ENCODE results near the gene PLXDC1. TPM values are rescaled to one million over a fixed set of nuclear protein-coding genes. Genes with fewer than 3 reads are reported as not detected.

Gene PLXDC1
- total and polyA plus RNA-seq, 2 experiments from 2014 or later, result 0.28 to 0.91 TPM

GRCh38 chr17:39123627-39124026, 27.8 kb downstream of the PLXDC1 start:
- H3K27ac Mint-ChIP-seq, result no peak overlapping the region
- H4K20me1 ChIP-seq (replicated peaks; ENCODE audit: insufficient read depth), result no peaks in the 10 kb centered on the region
- H3K36me3 Mint-ChIP-seq (ENCODE audit: low read depth), result no peaks in the 10 kb centered on the region
- H3K4me3 Mint-ChIP-seq, result no peak overlapping the region
- H3K27ac ChIP-seq (ENCODE audit: low read depth), result no peak overlapping the region
- H3K4me3 ChIP-seq, result no peak overlapping the region
- no peaks in the 10 kb centered on the region for H3K9me2 ChIP-seq (ENCODE audit: insufficient read depth)
- H3K4me1 Mint-ChIP-seq, result no peaks in the 10 kb centered on the region
- no peaks in the 10 kb centered on the region for H3F3A ChIP-seq (replicated peaks; ENCODE audit: low read depth)
- no peaks in the 10 kb centered on the region for H3K9me3 Mint-ChIP-seq
- TF ChIP-seq REST (IDR thresholded peaks at IDR 0.05; ENCODE audit: unreplicated experiment) (no peak), STAT1 (IDR thresholded peaks at IDR 0.05; ENCODE audit: unreplicated experiment) (no peak), EZH2phosphoT487 (IDR thresholded peaks at IDR 0.05; ENCODE audit: unreplicated experiment) (no peak), EZH2 (IDR thresholded peaks at IDR 0.05; ENCODE audit: low read depth, unreplicated experiment) (no peak), CREB1 (CRISPR knock-in tag; IDR thresholded peaks at IDR 0.05; ENCODE audit: low read depth) (no peak), JUNB (IDR thresholded peaks at IDR 0.05; ENCODE audit: unreplicated experiment) (no peak), ZNF331 (CRISPR knock-in tag; IDR thresholded peaks at IDR 0.05; ENCODE audit: low read depth) (no peak), NANOG (IDR thresholded peaks at IDR 0.05; ENCODE audit: borderline replicate concordance) (no peak), POLR2AphosphoS5 (IDR thresholded peaks at IDR 0.05; ENCODE audit: low read depth) (no peak), ZNF114 (CRISPR knock-in tag; IDR thresholded peaks at IDR 0.05) (no peak)
- TF ChIP-seq, protein P1, sequence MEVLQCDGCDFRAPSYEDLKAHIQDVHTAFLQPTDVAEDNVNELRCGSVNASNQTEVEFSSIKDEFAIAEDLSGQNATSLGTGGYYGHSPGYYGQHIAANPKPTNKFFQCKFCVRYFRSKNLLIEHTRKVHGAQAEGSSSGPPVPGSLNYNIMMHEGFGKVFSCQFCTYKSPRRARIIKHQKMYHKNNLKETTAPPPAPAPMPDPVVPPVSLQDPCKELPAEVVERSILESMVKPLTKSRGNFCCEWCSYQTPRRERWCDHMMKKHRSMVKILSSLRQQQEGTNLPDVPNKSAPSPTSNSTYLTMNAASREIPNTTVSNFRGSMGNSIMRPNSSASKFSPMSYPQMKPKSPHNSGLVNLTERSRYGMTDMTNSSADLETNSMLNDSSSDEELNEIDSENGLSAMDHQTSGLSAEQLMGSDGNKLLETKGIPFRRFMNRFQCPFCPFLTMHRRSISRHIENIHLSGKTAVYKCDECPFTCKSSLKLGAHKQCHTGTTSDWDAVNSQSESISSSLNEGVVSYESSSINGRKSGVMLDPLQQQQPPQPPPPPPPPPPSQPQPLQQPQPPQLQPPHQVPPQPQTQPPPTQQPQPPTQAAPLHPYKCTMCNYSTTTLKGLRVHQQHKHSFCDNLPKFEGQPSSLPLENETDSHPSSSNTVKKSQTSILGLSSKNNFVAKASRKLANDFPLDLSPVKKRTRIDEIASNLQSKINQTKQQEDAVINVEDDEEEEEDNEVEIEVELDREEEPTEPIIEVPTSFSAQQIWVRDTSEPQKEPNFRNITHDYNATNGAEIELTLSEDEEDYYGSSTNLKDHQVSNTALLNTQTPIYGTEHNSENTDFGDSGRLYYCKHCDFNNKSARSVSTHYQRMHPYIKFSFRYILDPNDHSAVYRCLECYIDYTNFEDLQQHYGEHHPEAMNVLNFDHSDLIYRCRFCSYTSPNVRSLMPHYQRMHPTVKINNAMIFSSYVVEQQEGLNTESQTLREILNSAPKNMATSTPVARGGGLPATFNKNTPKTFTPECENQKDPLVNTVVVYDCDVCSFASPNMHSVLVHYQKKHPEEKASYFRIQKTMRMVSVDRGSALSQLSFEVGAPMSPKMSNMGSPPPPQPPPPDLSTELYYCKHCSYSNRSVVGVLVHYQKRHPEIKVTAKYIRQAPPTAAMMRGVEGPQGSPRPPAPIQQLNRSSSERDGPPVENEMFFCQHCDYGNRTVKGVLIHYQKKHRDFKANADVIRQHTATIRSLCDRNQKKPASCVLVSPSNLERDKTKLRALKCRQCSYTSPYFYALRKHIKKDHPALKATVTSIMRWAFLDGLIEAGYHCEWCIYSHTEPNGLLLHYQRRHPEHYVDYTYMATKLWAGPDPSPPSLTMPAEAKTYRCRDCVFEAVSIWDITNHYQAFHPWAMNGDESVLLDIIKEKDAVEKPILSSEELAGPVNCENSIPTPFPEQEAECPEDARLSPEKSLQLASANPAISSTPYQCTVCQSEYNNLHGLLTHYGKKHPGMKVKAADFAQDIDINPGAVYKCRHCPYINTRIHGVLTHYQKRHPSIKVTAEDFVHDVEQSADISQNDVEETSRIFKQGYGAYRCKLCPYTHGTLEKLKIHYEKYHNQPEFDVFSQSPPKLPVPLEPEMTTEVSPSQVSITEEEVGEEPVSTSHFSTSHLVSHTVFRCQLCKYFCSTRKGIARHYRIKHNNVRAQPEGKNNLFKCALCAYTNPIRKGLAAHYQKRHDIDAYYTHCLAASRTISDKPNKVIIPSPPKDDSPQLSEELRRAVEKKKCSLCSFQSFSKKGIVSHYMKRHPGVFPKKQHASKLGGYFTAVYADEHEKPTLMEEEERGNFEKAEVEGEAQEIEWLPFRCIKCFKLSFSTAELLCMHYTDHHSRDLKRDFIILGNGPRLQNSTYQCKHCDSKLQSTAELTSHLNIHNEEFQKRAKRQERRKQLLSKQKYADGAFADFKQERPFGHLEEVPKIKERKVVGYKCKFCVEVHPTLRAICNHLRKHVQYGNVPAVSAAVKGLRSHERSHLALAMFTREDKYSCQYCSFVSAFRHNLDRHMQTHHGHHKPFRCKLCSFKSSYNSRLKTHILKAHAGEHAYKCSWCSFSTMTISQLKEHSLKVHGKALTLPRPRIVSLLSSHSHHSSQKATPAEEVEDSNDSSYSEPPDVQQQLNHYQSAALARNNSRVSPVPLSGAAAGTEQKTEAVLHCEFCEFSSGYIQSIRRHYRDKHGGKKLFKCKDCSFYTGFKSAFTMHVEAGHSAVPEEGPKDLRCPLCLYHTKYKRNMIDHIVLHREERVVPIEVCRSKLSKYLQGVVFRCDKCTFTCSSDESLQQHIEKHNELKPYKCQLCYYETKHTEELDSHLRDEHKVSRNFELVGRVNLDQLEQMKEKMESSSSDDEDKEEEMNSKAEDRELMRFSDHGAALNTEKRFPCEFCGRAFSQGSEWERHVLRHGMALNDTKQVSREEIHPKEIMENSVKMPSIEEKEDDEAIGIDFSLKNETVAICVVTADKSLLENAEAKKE (CRISPR knock-in tag; IDR thresholded peaks at IDR 0.05), result no peak
- TF ChIP-seq, protein P2, sequence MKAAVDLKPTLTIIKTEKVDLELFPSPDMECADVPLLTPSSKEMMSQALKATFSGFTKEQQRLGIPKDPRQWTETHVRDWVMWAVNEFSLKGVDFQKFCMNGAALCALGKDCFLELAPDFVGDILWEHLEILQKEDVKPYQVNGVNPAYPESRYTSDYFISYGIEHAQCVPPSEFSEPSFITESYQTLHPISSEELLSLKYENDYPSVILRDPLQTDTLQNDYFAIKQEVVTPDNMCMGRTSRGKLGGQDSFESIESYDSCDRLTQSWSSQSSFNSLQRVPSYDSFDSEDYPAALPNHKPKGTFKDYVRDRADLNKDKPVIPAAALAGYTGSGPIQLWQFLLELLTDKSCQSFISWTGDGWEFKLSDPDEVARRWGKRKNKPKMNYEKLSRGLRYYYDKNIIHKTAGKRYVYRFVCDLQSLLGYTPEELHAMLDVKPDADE (IDR thresholded peaks at IDR 0.05), result no peak
- TF ChIP-seq, protein P3, sequence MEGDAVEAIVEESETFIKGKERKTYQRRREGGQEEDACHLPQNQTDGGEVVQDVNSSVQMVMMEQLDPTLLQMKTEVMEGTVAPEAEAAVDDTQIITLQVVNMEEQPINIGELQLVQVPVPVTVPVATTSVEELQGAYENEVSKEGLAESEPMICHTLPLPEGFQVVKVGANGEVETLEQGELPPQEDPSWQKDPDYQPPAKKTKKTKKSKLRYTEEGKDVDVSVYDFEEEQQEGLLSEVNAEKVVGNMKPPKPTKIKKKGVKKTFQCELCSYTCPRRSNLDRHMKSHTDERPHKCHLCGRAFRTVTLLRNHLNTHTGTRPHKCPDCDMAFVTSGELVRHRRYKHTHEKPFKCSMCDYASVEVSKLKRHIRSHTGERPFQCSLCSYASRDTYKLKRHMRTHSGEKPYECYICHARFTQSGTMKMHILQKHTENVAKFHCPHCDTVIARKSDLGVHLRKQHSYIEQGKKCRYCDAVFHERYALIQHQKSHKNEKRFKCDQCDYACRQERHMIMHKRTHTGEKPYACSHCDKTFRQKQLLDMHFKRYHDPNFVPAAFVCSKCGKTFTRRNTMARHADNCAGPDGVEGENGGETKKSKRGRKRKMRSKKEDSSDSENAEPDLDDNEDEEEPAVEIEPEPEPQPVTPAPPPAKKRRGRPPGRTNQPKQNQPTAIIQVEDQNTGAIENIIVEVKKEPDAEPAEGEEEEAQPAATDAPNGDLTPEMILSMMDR (conservative IDR thresholded peaks at IDR 0.05; ENCODE audit: low read depth in 2 of 2), result no peak
- H2AFZ ChIP-seq, result no peak overlapping the region
- no peaks in the 10 kb centered on the region for H3K36me3 ChIP-seq (ENCODE audit: insufficient read depth)
- ATAC-seq, result no peak
- H3K79me2 ChIP-seq (replicated peaks; ENCODE audit: insufficient read depth), result no peaks in the 10 kb centered on the region
- no peak for DNase-seq (ENCODE audit: low spot score)
- H3K27me3 ChIP-seq (ENCODE audit: insufficient read depth), result no peaks in the 10 kb centered on the region
- no peaks in the 10 kb centered on the region for H3K4me1 ChIP-seq (ENCODE audit: insufficient read depth)
- peaks cover 8% of the 10 kb centered on the region for H3K27me3 Mint-ChIP-seq (ENCODE audit: insufficient read depth, low read depth, poor library complexity)
- H3K4me2 ChIP-seq, result no peak overlapping the region
